ENCODE data around the gene CCDC97. TPM values are rescaled to one million over a fixed set of nuclear protein-coding genes. Genes with fewer than 3 reads are reported as not detected.

CCDC97 gene
- total RNA-seq, 1 experiment from 2014 or later: 23.0 TPM

DNA sequence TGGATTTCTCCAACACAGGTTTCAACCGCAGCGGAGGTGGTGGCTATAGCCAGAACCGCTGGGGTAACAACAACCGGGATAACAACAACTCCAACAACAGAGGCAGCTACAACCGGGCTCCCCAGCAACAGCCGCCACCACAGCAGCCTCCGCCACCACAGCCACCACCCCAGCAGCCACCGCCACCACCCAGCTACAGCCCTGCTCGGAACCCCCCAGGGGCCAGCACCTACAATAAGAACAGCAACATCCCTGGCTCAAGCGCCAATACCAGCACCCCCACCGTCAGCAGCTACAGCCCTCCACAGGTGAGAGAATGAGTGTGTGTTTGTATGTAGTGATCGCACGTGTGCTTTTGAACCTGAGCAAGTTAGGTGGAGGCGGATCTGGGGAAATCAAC lies 6.0 kb upstream of the CCDC97 start:
- TF ChIP-seq JUND (IDR thresholded peaks at IDR 0.05): no peak
- TF ChIP-seq, protein P1, sequence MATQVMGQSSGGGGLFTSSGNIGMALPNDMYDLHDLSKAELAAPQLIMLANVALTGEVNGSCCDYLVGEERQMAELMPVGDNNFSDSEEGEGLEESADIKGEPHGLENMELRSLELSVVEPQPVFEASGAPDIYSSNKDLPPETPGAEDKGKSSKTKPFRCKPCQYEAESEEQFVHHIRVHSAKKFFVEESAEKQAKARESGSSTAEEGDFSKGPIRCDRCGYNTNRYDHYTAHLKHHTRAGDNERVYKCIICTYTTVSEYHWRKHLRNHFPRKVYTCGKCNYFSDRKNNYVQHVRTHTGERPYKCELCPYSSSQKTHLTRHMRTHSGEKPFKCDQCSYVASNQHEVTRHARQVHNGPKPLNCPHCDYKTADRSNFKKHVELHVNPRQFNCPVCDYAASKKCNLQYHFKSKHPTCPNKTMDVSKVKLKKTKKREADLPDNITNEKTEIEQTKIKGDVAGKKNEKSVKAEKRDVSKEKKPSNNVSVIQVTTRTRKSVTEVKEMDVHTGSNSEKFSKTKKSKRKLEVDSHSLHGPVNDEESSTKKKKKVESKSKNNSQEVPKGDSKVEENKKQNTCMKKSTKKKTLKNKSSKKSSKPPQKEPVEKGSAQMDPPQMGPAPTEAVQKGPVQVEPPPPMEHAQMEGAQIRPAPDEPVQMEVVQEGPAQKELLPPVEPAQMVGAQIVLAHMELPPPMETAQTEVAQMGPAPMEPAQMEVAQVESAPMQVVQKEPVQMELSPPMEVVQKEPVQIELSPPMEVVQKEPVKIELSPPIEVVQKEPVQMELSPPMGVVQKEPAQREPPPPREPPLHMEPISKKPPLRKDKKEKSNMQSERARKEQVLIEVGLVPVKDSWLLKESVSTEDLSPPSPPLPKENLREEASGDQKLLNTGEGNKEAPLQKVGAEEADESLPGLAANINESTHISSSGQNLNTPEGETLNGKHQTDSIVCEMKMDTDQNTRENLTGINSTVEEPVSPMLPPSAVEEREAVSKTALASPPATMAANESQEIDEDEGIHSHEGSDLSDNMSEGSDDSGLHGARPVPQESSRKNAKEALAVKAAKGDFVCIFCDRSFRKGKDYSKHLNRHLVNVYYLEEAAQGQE (IDR thresholded peaks at IDR 0.05; ENCODE audit: low read depth): no peak
- no peak for TF ChIP-seq CBX3 (IDR thresholded peaks at IDR 0.05; ENCODE audit: low read depth)
- DNase-seq (ENCODE audit: low read depth, low spot score) (no peak), ATAC-seq (no peak)
- H4K20me1 ChIP-seq (ENCODE audit: insufficient read depth): peaks cover 4% of the 10 kb centered on the region; the same call in 1 of the 2 replicates
- H3K9me3 ChIP-seq (ENCODE audit: control insufficient read depth in 1 of 2, insufficient read depth in 1 of 2, low read depth in 1 of 2, low read length in 2 of 2): no peaks in the 10 kb centered on the region
- H3K9ac ChIP-seq (ENCODE audit: low read length): no peak overlapping the region
- ChIA-PET POLR2A (no interaction called here), RAD21 (ENCODE audit: low non-redundant PET in 1 of 2, low total read pairs in 2 of 2, uncharacterized antibody in 2 of 2, unreplicated experiment in 2 of 2) (no interaction called here), CTCF (no interaction called here)
- H3K9me2 ChIP-seq (ENCODE audit: insufficient read depth): no peaks in the 10 kb centered on the region
- intact Hi-C loops (cut with micrococcal nuclease): no loop called here
- no TSS peak for BruUV-seq (replicated peaks)
- no peak overlapping the region for H2AFZ ChIP-seq (ENCODE audit: low read depth, low read length, poor library complexity, severe bottlenecking)
- H3K27ac ChIP-seq (ENCODE audit: low read depth, low read length): no peak overlapping the region
- no peak overlapping the region for H3K4me3 ChIP-seq (replicated peaks in 1 of 2; ENCODE audit: low read depth in 1 of 2, low read length in 2 of 2)
- H3K27me3 ChIP-seq (ENCODE audit: insufficient read depth, low read length): no peaks in the 10 kb centered on the region
- peaks cover 17% of the 10 kb centered on the region; the same call in 1 of the 2 replicates for H3K79me2 ChIP-seq (ENCODE audit: insufficient read depth, low read length)
- H3K4me1 ChIP-seq (ENCODE audit: control insufficient read depth in 1 of 2, insufficient read depth in 2 of 2, low read length in 2 of 2): peaks cover 0 to 10% of the 10 kb centered on the region in 2 experiments; a peak in 3 of 4 replicates
- peaks cover 48 to 81% of the 10 kb centered on the region in 2 experiments for H3K36me3 ChIP-seq (ENCODE audit: control insufficient read depth in 1 of 2, insufficient read depth in 2 of 2, low read length in 2 of 2)
- no peak overlapping the region for H3K4me2 ChIP-seq (ENCODE audit: low read length)

- Histone ChIP-seq H3K36me3 (ENCODE audit: control insufficient read depth in 1 of 2, insufficient read depth in 2 of 2, low read length in 2 of 2) (peaks cover 41 to 71% of the 10 kb centered on the region in 2 experiments), H2AFZ (ENCODE audit: low read depth, low read length, poor library complexity, severe bottlenecking) (no peak overlapping the region), H4K20me1 (ENCODE audit: insufficient read depth) (peaks cover 4% of the 10 kb centered on the region; the same call in 1 of the 2 replicates), H3K9ac (ENCODE audit: low read length) (no peak overlapping the region), H3K4me1 (ENCODE audit: control insufficient read depth in 1 of 2, insufficient read depth in 2 of 2, low read length in 2 of 2) (peaks cover 3 to 16% of the 10 kb centered on the region in 2 experiments; a peak in 3 of 4 replicates), H3K27ac (ENCODE audit: low read depth, low read length) (no peak overlapping the region), H3K4me3 (replicated peaks in 1 of 2; ENCODE audit: low read depth in 1 of 2, low read length in 2 of 2) (no peak overlapping the region), H3K27me3 (ENCODE audit: insufficient read depth, low read length) (no peaks in the 10 kb centered on the region), H3K79me2 (ENCODE audit: insufficient read depth, low read length) (peaks cover 7% of the 10 kb centered on the region; the same call in 1 of the 2 replicates), H3K9me3 (ENCODE audit: control insufficient read depth in 1 of 2, insufficient read depth in 1 of 2, low read depth in 1 of 2, low read length in 2 of 2) (no peaks in the 10 kb centered on the region), H3K9me2 (ENCODE audit: insufficient read depth) (no peaks in the 10 kb centered on the region), H3K4me2 (ENCODE audit: low read length) (no peak overlapping the region)
- intact Hi-C loops (cut with micrococcal nuclease): no loop called here
- RAD21 ChIA-PET (ENCODE audit: low non-redundant PET in 1 of 2, low total read pairs in 2 of 2, uncharacterized antibody in 2 of 2, unreplicated experiment in 2 of 2): no interaction called here
- no TSS peak for BruUV-seq (replicated peaks)
- ATAC-seq (no peak), DNase-seq (ENCODE audit: low read depth, low spot score) (no peak)
- POLR2A ChIA-PET: no interaction called here
- CTCF ChIA-PET: interaction anchor here (1.0 kb wide), 1 partner anchor 258 kb away, joined by 3 read pairs; no protein-coding TSS in a partner anchor
- TF ChIP-seq EZH2 (IDR thresholded peaks at IDR 0.05) (no peak), YY1 (IDR thresholded peaks at IDR 0.05; ENCODE audit: extremely low read depth, insufficient replicate concordance, low read depth, low read length) (no peak), SRF (IDR thresholded peaks at IDR 0.05; ENCODE audit: low read depth) (no peak), ATF3 (IDR thresholded peaks at IDR 0.05) (no peak), ELF1 (IDR thresholded peaks at IDR 0.05; ENCODE audit: borderline replicate concordance, low read depth) (no peak), POLR2A (IDR thresholded peaks at IDR 0.05; ENCODE audit: borderline replicate concordance, extremely low read depth, insufficient read depth, insufficient read length) (no peak), TCF7L2 (IDR thresholded peaks at IDR 0.05; ENCODE audit: borderline replicate concordance, extremely low read depth, insufficient read depth, insufficient read length) (no peak), SIN3A (IDR thresholded peaks at IDR 0.05; ENCODE audit: low read depth) (no peak), FOSL1 (IDR thresholded peaks at IDR 0.05; ENCODE audit: low read depth) (no peak), JUND (IDR thresholded peaks at IDR 0.05) (no peak)
- TF ChIP-seq, protein P1 (IDR thresholded peaks at IDR 0.05; ENCODE audit: low read depth): no peak
These were observed 5.1 kb upstream of the CCDC97 start for GRCh38 chr19:41304706-41305483.

All from HCT116 (cell line).